CD4-positive, alpha-beta T cell (primary cell): ENCODE data around the gene ZNF329. TPM values are rescaled to one million over a fixed set of nuclear protein-coding genes. Genes with fewer than 3 reads are reported as not detected.

ENCODE experiments used
- ATAC-seq: fragments of 200-7000 bp; cut with Tn5 transposase; one replicate; pipeline ENCODE4 v1.10.0; 2022; ENCODE audit warnings: mild to moderate bottlenecking; ENCODE audit not compliant: poor library complexity
- CTCF ChIA-PET: fragments of 350-600 bp; sonication (Branson Sonifier 250); formaldehyde crosslinking; loops from one replicate; lab custom pipeline; 2021; ENCODE audit warnings: antibody characterized with exemption, inconsistent platforms; lab: Charles Lee
- POLR2A ChIA-PET: fragments of 350-600 bp; sonication (Branson Sonifier 250); formaldehyde crosslinking; loops from one replicate; lab custom pipeline; 2021; ENCODE audit warnings: antibody characterized with exemption, inconsistent platforms; lab: Charles Lee
- DNase-seq, 14 experiments: peaks; one replicate each; pipeline ENCODE4 v3.0.0-alpha.2; 2013 to 2020; ENCODE audit warnings: mixed read lengths in 2 of 14
- H3K27ac ChIP-seq, 2 donors: one replicate each; pipeline versions ENCODE4 v1.5.1 to v1.7.0; 2013; ENCODE audit warnings: low read length in 2 of 2, low read depth in 1 of 2, mild to moderate bottlenecking in 1 of 2
- H3K27me3 ChIP-seq, 2 experiments: 1 replicate in 1 of 2; 2 replicates in 1 of 2; pipeline versions ENCODE4 v1.6.1 to v1.7.0; 2013; ENCODE audit warnings: low read length in 2 of 2, control low read depth in 1 of 2, mild to moderate bottlenecking in 1 of 2, moderate library complexity in 1 of 2; ENCODE audit not compliant: insufficient read depth in 2 of 2, control insufficient read depth in 1 of 2
- H3K36me3 ChIP-seq: one replicate; pipeline ENCODE4 v1.6.1; 2013; ENCODE audit warnings: low read length, control low read depth; ENCODE audit not compliant: insufficient read depth
- H3K4me1 ChIP-seq: one replicate; pipeline ENCODE4 v1.6.1; 2013; ENCODE audit warnings: low read length, control low read depth; ENCODE audit not compliant: insufficient read depth
- H3K4me3 ChIP-seq: one replicate; pipeline ENCODE4 v1.5.1; 2013; ENCODE audit warnings: mild to moderate bottlenecking, low read length, moderate library complexity
- H3K9me3 ChIP-seq, 2 experiments: 1 replicate in 1 of 2; 2 replicates in 1 of 2; pipeline versions ENCODE4 v1.6.1 to v1.7.0; 2013; ENCODE audit warnings: low read length in 2 of 2, mild to moderate bottlenecking in 2 of 2, control low read depth in 1 of 2, moderate library complexity in 1 of 2; ENCODE audit not compliant: control insufficient read depth in 1 of 2, insufficient read depth in 1 of 2
- H3K27ac Mint-ChIP-seq: one replicate; pipeline ENCODE4 v1.8.0; 2020; ENCODE audit warnings: mixed read lengths
- H3K27me3 Mint-ChIP-seq: one replicate; pipeline ENCODE4 v1.8.0; 2021; ENCODE audit warnings: mixed read lengths
- H3K36me3 Mint-ChIP-seq: one replicate; pipeline ENCODE4 v1.8.0; 2021; ENCODE audit warnings: low read depth, mixed read lengths
- H3K4me1 Mint-ChIP-seq: one replicate; pipeline ENCODE4 v1.8.0; 2021; ENCODE audit warnings: low read depth, mixed read lengths
- H3K4me3 Mint-ChIP-seq: one replicate; pipeline ENCODE4 v1.8.0; 2020; ENCODE audit warnings: mild to moderate bottlenecking, mixed read lengths
- H3K9me3 Mint-ChIP-seq: one replicate; pipeline ENCODE4 v1.8.0; 2020; ENCODE audit warnings: mixed read lengths
- intact Hi-C, 2 experiments: fragments of 100-400 bp; cut with DNase I in 1 of 2; cut with micrococcal nuclease in 1 of 2; formaldehyde crosslinking; loops; one replicate each; pipeline versions ENCODE4 v1.15.1 to v1.9.0; 2023 to 2025; cut with DNase I, micrococcal nuclease
- total RNA-seq, 174 experiments: library from RNA in 2 of 174; stranded (reverse) in 2 of 174; gene quantifications; one replicate each; pipeline ENCODE4 v1.2.3 and lab custom pipeline; 2021 to 2026
- TF ChIP-seq, protein P1 (sequence below): fragments of 200-600 bp; IDR thresholded peaks from one replicate; pipeline ENCODE4 v1.8.0; 2022; ENCODE audit warnings: antibody characterized with exemption, mild to moderate bottlenecking

Gene ZNF329
- total RNA-seq, 2 experiments from 2014 or later: 15.0 to 16.9 TPM

DNA sequence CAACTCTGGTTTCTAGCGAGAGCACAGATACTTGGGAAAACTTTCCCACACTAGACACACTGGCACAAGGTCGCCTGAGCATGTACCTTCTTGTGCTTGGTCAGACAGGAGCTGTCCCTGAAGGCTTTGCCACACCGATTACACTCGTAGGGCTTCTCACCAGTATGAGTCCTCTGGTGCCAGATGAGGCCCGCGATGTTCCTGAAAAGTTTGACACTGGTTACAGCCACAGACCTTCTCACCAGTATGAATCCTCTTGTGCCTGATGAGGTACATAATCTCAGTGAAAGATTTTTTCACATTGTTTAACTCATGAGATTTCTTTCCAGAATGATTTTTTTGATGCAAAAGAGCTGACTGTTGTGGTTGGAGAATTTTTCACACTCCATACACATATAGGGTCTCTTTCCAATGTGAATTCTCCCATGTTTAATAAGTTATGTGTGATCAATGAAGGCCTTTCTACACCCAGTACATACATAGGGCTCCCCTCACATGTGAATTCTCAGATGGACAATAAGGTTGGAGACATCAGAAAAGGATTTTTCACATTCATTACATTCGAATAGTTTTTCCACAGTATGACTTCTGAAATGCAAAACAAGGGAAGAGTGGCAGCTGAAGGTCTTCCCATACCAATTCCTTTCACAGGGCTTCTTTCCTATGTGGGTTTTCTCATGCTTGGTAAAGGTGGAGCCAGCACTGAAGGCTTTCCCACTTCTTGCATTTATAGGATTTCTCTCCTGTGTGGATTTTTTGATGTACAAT is 42.6 kb downstream of the ZNF329 start:
- Mint-ChIP-seq H3K4me3 (no peak overlapping the region), H3K27me3 (no peaks in the 10 kb centered on the region), H3K27ac (no peak overlapping the region), H3K9me3 (peaks cover 8% of the 10 kb centered on the region), H3K36me3 (peaks cover 60% of the 10 kb centered on the region), H3K4me1 (no peaks in the 10 kb centered on the region)
- H3K36me3 ChIP-seq: no peaks in the 10 kb centered on the region
- no peaks in the 10 kb centered on the region for H3K27me3 ChIP-seq
- POLR2A ChIA-PET: no interaction called here
- peaks cover 75 to 83% of the 10 kb centered on the region in 2 experiments for H3K9me3 ChIP-seq
- no peaks in the 10 kb centered on the region for H3K4me1 ChIP-seq
- TF ChIP-seq, protein P1, sequence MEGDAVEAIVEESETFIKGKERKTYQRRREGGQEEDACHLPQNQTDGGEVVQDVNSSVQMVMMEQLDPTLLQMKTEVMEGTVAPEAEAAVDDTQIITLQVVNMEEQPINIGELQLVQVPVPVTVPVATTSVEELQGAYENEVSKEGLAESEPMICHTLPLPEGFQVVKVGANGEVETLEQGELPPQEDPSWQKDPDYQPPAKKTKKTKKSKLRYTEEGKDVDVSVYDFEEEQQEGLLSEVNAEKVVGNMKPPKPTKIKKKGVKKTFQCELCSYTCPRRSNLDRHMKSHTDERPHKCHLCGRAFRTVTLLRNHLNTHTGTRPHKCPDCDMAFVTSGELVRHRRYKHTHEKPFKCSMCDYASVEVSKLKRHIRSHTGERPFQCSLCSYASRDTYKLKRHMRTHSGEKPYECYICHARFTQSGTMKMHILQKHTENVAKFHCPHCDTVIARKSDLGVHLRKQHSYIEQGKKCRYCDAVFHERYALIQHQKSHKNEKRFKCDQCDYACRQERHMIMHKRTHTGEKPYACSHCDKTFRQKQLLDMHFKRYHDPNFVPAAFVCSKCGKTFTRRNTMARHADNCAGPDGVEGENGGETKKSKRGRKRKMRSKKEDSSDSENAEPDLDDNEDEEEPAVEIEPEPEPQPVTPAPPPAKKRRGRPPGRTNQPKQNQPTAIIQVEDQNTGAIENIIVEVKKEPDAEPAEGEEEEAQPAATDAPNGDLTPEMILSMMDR: no peak
- H3K27ac ChIP-seq: no peak overlapping the region
- intact Hi-C loops: no loop called here
- H3K4me3 ChIP-seq: no peak overlapping the region
- CTCF ChIA-PET: no interaction called here
- DNase-seq (no peak), ATAC-seq (no peak)

DNA sequence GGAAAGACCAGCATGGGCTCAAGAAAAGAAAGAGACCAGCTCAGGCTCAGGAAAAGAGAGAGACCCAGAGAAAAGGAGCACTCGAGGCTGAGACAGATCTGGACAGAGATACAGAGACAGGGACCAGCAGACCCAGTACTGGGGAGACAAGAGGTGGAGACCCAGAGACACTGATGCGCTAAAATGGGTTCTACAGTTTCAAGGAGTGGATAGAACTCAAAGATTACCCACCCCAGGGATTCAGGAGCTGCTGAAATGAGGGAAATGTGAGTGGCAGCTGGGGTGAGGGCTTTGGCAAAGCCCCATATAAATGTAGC is 51.9 kb downstream of the ZNF329 start:
- intact Hi-C loops: loop anchor here (5.0 kb wide), 2 partner anchors 84 to 96 kb away; partner anchors contain the start of genes ZNF274 (in 1 of the 2) and ZNF606 (in 1 of the 2)
- POLR2A ChIA-PET: interaction anchor here (0.6 to 1.9 kb wide), 11 partner anchors 25 to 720 kb away, joined by 3 to 7 read pairs (median 3); partner anchors contain the start of genes ZNF135, ZNF154, ZNF274 and ZNF551
- Mint-ChIP-seq H3K4me1 (peaks cover 13% of the 10 kb centered on the region), H3K36me3 (peaks cover 62% of the 10 kb centered on the region), H3K27ac (peak overlapping the region; percentile 97), H3K9me3 (peaks cover 14% of the 10 kb centered on the region), H3K27me3 (no peaks in the 10 kb centered on the region), H3K4me3 (peak overlapping the region; percentile 84)
- TF ChIP-seq, protein P1: no peak
- peaks cover 57 to 86% of the 10 kb centered on the region in 2 experiments for H3K9me3 ChIP-seq
- peaks cover 22% of the 10 kb centered on the region for H3K4me1 ChIP-seq
- H3K4me3 ChIP-seq: peak overlapping the region; percentile 95
- H3K36me3 ChIP-seq: no peaks in the 10 kb centered on the region
- H3K27me3 ChIP-seq: no peaks in the 10 kb centered on the region
- DNase-seq (no peak), ATAC-seq (peak; percentile 1)
- H3K27ac ChIP-seq: peak overlapping the region; percentile 96 to 100
- CTCF ChIA-PET: interaction anchor here (1.0 kb wide), 1 partner anchor 97 kb away, joined by 3 read pairs; the partner anchor contains the start of gene ZNF606

- TF ChIP-seq, protein P1: no peak
- Histone ChIP-seq H3K36me3 (no peaks in the 10 kb centered on the region), H3K4me1 (peaks cover 22% of the 10 kb centered on the region), H3K4me3 (peak within 1 kb of the TSS; percentile 95), H3K9me3 (peaks cover 55 to 87% of the 10 kb centered on the region in 2 experiments), H3K27me3 (no peaks in the 10 kb centered on the region), H3K27ac (peak within 1 kb of the TSS; percentile 96 to 100)
- ChIA-PET POLR2A (interaction anchor here (0.6 to 1.9 kb wide), 9 partner anchors 25 to 719 kb away, joined by 3 to 7 read pairs (median 3); partner anchors contain the start of genes ZNF135, ZNF274, ZNF551 and ZNF606), CTCF (interaction anchor here (1.0 kb wide), 1 partner anchor 96 kb away, joined by 3 read pairs; the partner anchor contains the start of gene ZNF606)
- peaks cover 13% of the 10 kb centered on the region for H3K4me1 Mint-ChIP-seq
- H3K9me3 Mint-ChIP-seq: peaks cover 13% of the 10 kb centered on the region
- ATAC-seq: peak; percentile 95
- H3K27ac Mint-ChIP-seq: peak within 1 kb of the TSS; percentile 97
- peaks cover 62% of the 10 kb centered on the region for H3K36me3 Mint-ChIP-seq
- DNase-seq: peak; percentile 89 to 99 (median 97)
- peak within 1 kb of the TSS; percentile 84 for H3K4me3 Mint-ChIP-seq
- intact Hi-C loops: loop anchor here (5.0 kb wide), 2 partner anchors 84 to 96 kb away; partner anchors contain the start of genes ZNF274 (in 1 of the 2) and ZNF606 (in 1 of the 2)
- H3K27me3 Mint-ChIP-seq: no peaks in the 10 kb centered on the region
Measured at GRCh38 chr19:58097781-58098681, 52.6 kb downstream of the ZNF329 start, which contains the start of gene ZSCAN18. Gene ZSCAN18 (minus strand): TSS chr19:58098231. CDS start chr19:58090267, 7,964 bp downstream.
